HepG2 (cell line): ENCODE results near the gene GDAP2. TPM values are rescaled to one million over a fixed set of nuclear protein-coding genes. Genes with fewer than 3 reads are reported as not detected.

Experiments used
- ATAC-seq: fragments of 200-7000 bp; cut with Tn5 transposase; 3 replicates; pipeline ENCODE4 v1.9.1; 2020; ENCODE audit warnings: mild to moderate bottlenecking, moderate library complexity
- BruUV-seq: library from RNA; stranded (reverse); fragments of 400-500 nt; replicated peaks from 2 replicates; lab custom pipeline; 2021; lab: Mats Ljungman, UMichigan
- CTCF ChIA-PET: fragments of 300-600 bp; formaldehyde crosslinking; extraction: SDS; loops from one replicate; lab custom pipeline; 2021; ENCODE audit warnings: low total read pairs, inconsistent platforms, low intra/inter-chr PET ratio; lab: Yijun Ruan, JAX
- POLR2A ChIA-PET: fragments of 350-600 bp; sonication (Branson Sonifier 250); formaldehyde crosslinking; loops from one replicate; lab custom pipeline; 2020; ENCODE audit warnings: antibody characterized with exemption, inconsistent platforms; lab: Yijun Ruan, JAX
- DNase-seq: peaks from one replicate; pipeline ENCODE4 v3.0.0-alpha.2; 2015; ENCODE audit warnings: low spot score
- FAIRE-seq: peaks from 3 replicates; lab custom pipeline; 2011; peaks lifted over from hg19 to GRCh38; lab: Jason Lieb, UNC
- H2AFZ ChIP-seq: one replicate; pipeline ENCODE4 v1.6.1; 2011; ENCODE audit warnings: low read length, inconsistent platforms
- H3K27ac ChIP-seq: fragments of 300-600 bp; 3 replicates; pipeline ENCODE4 v1.8.0; 2011; ENCODE audit warnings: mixed run types, mild to moderate bottlenecking, mixed read lengths, low read length, inconsistent platforms; ENCODE audit not compliant: insufficient read depth; ENCODE audit errors: extremely low read length
- H3K27me3 ChIP-seq, 2 experiments: fragments of 200-600 bp in 1 of 2; 2 replicates in 1 of 2; 3 replicates in 1 of 2; pipeline versions ENCODE4 v1.6.0 to v1.8.0; 2011; ENCODE audit warnings: low read length in 2 of 2, mild to moderate bottlenecking in 2 of 2, moderate library complexity in 2 of 2, inconsistent platforms in 1 of 2; ENCODE audit not compliant: insufficient read depth in 2 of 2, control insufficient read depth in 1 of 2
- H3K36me3 ChIP-seq, 2 experiments: fragments of 200-600 bp in 1 of 2; replicated peaks in 1 of 2; 2 replicates in 1 of 2; 3 replicates in 1 of 2; pipeline versions ENCODE4 v1.5.1 to v1.8.0; 2011; ENCODE audit warnings: low read length in 2 of 2, inconsistent platforms in 1 of 2; ENCODE audit not compliant: insufficient read depth in 2 of 2, control insufficient read depth in 1 of 2
- H3K4me1 ChIP-seq: 2 replicates; pipeline ENCODE4 v1.5.1; 2012; ENCODE audit warnings: low read length, inconsistent platforms; ENCODE audit not compliant: insufficient read depth
- H3K4me2 ChIP-seq: 2 replicates; pipeline ENCODE4 v1.6.0; 2011; ENCODE audit warnings: low read depth, low read length, inconsistent platforms
- H3K4me3 ChIP-seq, 3 experiments: fragments of 200-600 bp in 1 of 3; sonication (generic), shearing (Covaris generic) in 1 of 3; replicated peaks in 1 of 3; 2 replicates each; pipeline ENCODE4 v1.5.1; 2011 to 2016; ENCODE audit warnings: low read length in 3 of 3, inconsistent platforms in 2 of 3, low read depth in 2 of 3, mild to moderate bottlenecking in 2 of 3, control low read depth in 1 of 3, mixed read lengths in 1 of 3; ENCODE audit not compliant: insufficient read depth in 1 of 3
- H3K79me2 ChIP-seq: one replicate; pipeline ENCODE4 v1.6.1; 2011; ENCODE audit warnings: low read length, inconsistent platforms; ENCODE audit not compliant: insufficient read depth
- H3K9ac ChIP-seq: 2 replicates; pipeline ENCODE4 v1.6.0; 2011; ENCODE audit warnings: mild to moderate bottlenecking, low read depth, low read length, inconsistent platforms; ENCODE audit not compliant: insufficient read depth
- H3K9me3 ChIP-seq: 2 replicates; pipeline ENCODE4 v1.5.1; 2012; ENCODE audit warnings: mild to moderate bottlenecking, low read length
- H4K20me1 ChIP-seq: 2 replicates; pipeline ENCODE4 v1.6.0; 2011; ENCODE audit warnings: inconsistent platforms, mild to moderate bottlenecking, low read length, moderate library complexity; ENCODE audit not compliant: insufficient read depth
- DNMT1 ChIP-seq: sonication (generic); formaldehyde crosslinking; IDR thresholded peaks from 2 replicates; pipeline ENCODE4 v1.5.1; 2020; ENCODE audit warnings: mild to moderate bottlenecking, missing genetic modification reagents
- HMG20A ChIP-seq: IDR thresholded peaks from 2 replicates; pipeline ENCODE4 v1.6.1; 2016; ENCODE audit warnings: borderline replicate concordance
- JUND ChIP-seq: sonication (generic); formaldehyde crosslinking; IDR thresholded peaks from 2 replicates; pipeline ENCODE4 v1.8.0; 2022; ENCODE audit warnings: mild to moderate bottlenecking, missing genetic modification reagents
- KLF15 ChIP-seq: sonication (generic); formaldehyde crosslinking; IDR thresholded peaks from 2 replicates; pipeline ENCODE4 v1.8.1; 2023; ENCODE audit warnings: borderline replicate concordance, mild to moderate bottlenecking, inconsistent platforms, missing genetic modification reagents, mixed read lengths
- LCORL ChIP-seq, 2 experiments: fragments of 450-650 bp in 1 of 2; sonication (generic) in 1 of 2; formaldehyde crosslinking in 1 of 2; IDR thresholded peaks; 2 replicates each; pipeline versions ENCODE4 v1.5.0 to v1.6.1; 2017 to 2020; ENCODE audit warnings: antibody characterized with exemption in 1 of 2, missing genetic modification reagents in 1 of 2
- MED8 ChIP-seq: sonication (generic); formaldehyde crosslinking; IDR thresholded peaks from 2 replicates; pipeline ENCODE4 v1.8.1; 2023; ENCODE audit warnings: mild to moderate bottlenecking, missing genetic modification reagents; ENCODE audit not compliant: insufficient replicate concordance
- PITX1 ChIP-seq: sonication (generic); formaldehyde crosslinking; IDR thresholded peaks from 2 replicates; pipeline ENCODE4 v1.5.1; 2020; ENCODE audit warnings: mild to moderate bottlenecking, missing genetic modification reagents
- POLR2AphosphoS5 ChIP-seq: IDR thresholded peaks from 2 replicates; pipeline ENCODE4 v1.6.1; 2012; ENCODE audit warnings: low read depth, low read length
- RBAK ChIP-seq: sonication (generic); formaldehyde crosslinking; IDR thresholded peaks from 2 replicates; pipeline ENCODE4 v1.5.1; 2020; ENCODE audit warnings: mild to moderate bottlenecking, missing genetic modification reagents
- TCF12 ChIP-seq, 2 experiments: fragments of 450-650 bp in 1 of 2; sonication (generic) in 1 of 2; formaldehyde crosslinking in 1 of 2; IDR thresholded peaks; 2 replicates each; pipeline versions ENCODE4 v1.6.1 to v1.8.0; 2017 to 2022; ENCODE audit warnings: antibody characterized with exemption in 1 of 2, mild to moderate bottlenecking in 1 of 2, missing genetic modification reagents in 1 of 2, moderate library complexity in 1 of 2
- ZFP1 ChIP-seq: IDR thresholded peaks from 2 replicates; pipeline ENCODE4 v1.6.1; 2016
- ZFP41 ChIP-seq: sonication (generic); formaldehyde crosslinking; IDR thresholded peaks from 2 replicates; pipeline ENCODE4 v1.4.0; 2020; ENCODE audit warnings: mild to moderate bottlenecking, missing genetic modification reagents, borderline replicate concordance
- ZNF10 ChIP-seq: sonication (generic); formaldehyde crosslinking; IDR thresholded peaks from 2 replicates; pipeline ENCODE4 v1.4.0; 2020; ENCODE audit warnings: mild to moderate bottlenecking, low read depth, missing genetic modification reagents, borderline replicate concordance
- ZNF124 ChIP-seq: sonication (generic); formaldehyde crosslinking; IDR thresholded peaks from 2 replicates; pipeline ENCODE4 v1.4.0; 2020; ENCODE audit warnings: missing genetic modification reagents
- ZNF253 ChIP-seq: sonication (generic); formaldehyde crosslinking; IDR thresholded peaks from 2 replicates; pipeline ENCODE4 v1.8.0; 2022; ENCODE audit warnings: mild to moderate bottlenecking, missing genetic modification reagents, borderline replicate concordance
- ZNF615 ChIP-seq: sonication (generic); formaldehyde crosslinking; IDR thresholded peaks from 2 replicates; pipeline ENCODE4 v1.5.0; 2020; ENCODE audit warnings: mild to moderate bottlenecking, missing genetic modification reagents, borderline replicate concordance
- ZNF709 ChIP-seq: sonication (generic); formaldehyde crosslinking; IDR thresholded peaks from 2 replicates; pipeline ENCODE4 v1.5.0; 2020; ENCODE audit warnings: mild to moderate bottlenecking, missing genetic modification reagents
- ZNF747 ChIP-seq: sonication (generic); formaldehyde crosslinking; IDR thresholded peaks from 2 replicates; pipeline ENCODE4 v1.8.1; 2023; ENCODE audit warnings: missing genetic modification reagents, mild to moderate bottlenecking, borderline replicate concordance
- ZNF790 ChIP-seq: sonication (generic); formaldehyde crosslinking; IDR thresholded peaks from 2 replicates; pipeline ENCODE4 v1.8.0; 2022; ENCODE audit warnings: missing genetic modification reagents, mild to moderate bottlenecking, borderline replicate concordance
- WGBS: methylation state at CpG from one replicate; pipeline ENCODE4 v1.1.6; 2017; ENCODE audit warnings: low lambda C conversion rate; 5-methylcytosine and 5-hydroxymethylcytosine counted together
- in situ Hi-C: cut with HindIII; loops from 2 replicates; pipeline ENCODE4 v1.10.0; 2017; ENCODE audit warnings: low pct_unique_long_range_greater_than_20kb; ENCODE audit not compliant: extremely low pct_ligation_motif_present
- intact Hi-C: fragments of 100-400 bp; cut with micrococcal nuclease; formaldehyde crosslinking; loops from one replicate; pipeline ENCODE4 v1.10.0; 2022; ENCODE audit not compliant: unreplicated experiment
- polyA plus RNA-seq, 8 experiments: library from polyadenylated mRNA; depleted of rRNA in 3 of 8; stranded (reverse) in 7 of 8; unstranded in 1 of 8; fragments of >200 nt; fragmentation: Illumina TruSeq in 4 of 8; extraction: Trizol in 4 of 8; gene quantifications; 2 replicates each; pipeline versions ENCODE4 v1.2.1 to v1.2.3, GENCODE V29; 2011 to 2016; ENCODE audit warnings: low read depth in 4 of 8, missing spikeins in 1 of 8, mixed read lengths in 1 of 8; ENCODE audit not compliant: insufficient read depth in 1 of 8
- total RNA-seq, 5 experiments: library from RNA; depleted of rRNA; stranded (reverse); fragments of >200 nt; fragmentation: Illumina TruSeq; extraction: Trizol; gene quantifications; 2 replicates each; pipeline ENCODE4 v1.2.3, GENCODE V29; 2016; ENCODE audit warnings: low read depth in 1 of 5
- TF ChIP-seq, protein P1 (sequence below): sonication (generic); formaldehyde crosslinking; IDR thresholded peaks from 2 replicates; pipeline ENCODE4 v1.9.0; 2021; ENCODE audit warnings: missing genetic modification reagents, borderline replicate concordance
- TF ChIP-seq, protein P2 (sequence below): sonication (generic); formaldehyde crosslinking; IDR thresholded peaks from 2 replicates; pipeline ENCODE4 v1.8.1; 2022; ENCODE audit warnings: mild to moderate bottlenecking, missing genetic modification reagents

Gene GDAP2
- total and polyA plus RNA-seq, 2 of the 13 experiments (the other 11 are each of a cell fraction or from before 2014, with no cell fraction given) = 11.4 to 23.2 TPM

DNA sequence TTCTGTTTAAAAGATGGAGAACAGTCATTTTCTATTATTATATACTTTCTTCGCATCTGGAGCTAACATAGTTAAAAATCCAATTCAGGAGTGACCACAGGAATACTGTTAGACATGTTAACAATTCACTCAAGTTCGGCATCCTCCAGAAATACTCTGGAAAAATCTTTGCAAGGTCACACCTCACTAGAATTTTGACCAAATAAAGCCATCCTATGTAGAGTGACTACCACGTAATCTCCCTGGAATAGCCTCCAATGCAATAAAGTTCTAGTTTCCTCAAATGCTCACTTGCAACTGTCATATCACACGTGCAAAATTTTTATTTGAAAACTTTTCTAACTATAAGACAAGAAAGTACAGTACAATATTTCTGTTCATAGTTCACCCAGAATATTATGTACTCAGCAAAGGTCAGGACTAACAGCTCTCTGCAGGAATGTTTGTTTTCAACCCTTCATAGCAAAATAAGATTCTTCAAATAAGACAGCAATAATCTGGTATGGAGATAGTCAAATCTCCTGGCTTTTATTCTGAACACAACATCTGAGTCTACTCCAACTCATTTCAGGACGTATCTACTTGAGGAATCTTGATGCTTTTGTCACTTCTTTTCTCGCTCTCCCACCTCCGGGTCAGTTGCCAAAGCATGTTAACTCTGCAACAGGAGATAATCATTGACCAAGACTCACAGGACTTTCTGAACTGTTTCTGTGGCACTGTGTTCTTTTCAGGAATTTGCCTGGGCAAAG, 82.6 kb downstream of the GDAP2 start:
- 6% methylated on average over 7 of the region's 7 CpGs for WGBS
- peak overlapping the region; percentile 74 for H3K27ac ChIP-seq
- peaks cover 41% of the 10 kb centered on the region for H3K4me1 ChIP-seq
- BruUV-seq = no TSS peak
- H3K4me3 ChIP-seq = peak overlapping the region; percentile 26 to 42 (median 41); a peak in 5 of 6 replicates
- peak; percentile 78 for FAIRE-seq
- peak overlapping the region; percentile 87 for H2AFZ ChIP-seq
- no peaks in the 10 kb centered on the region for H3K79me2 ChIP-seq
- no peaks in the 10 kb centered on the region for H3K27me3 ChIP-seq
- H3K36me3 ChIP-seq = no peaks in the 10 kb centered on the region
- POLR2A ChIA-PET = interaction anchor here (0.7 to 1.0 kb wide), 2 partner anchors 23 to 25 kb away, joined by 3 to 4 read pairs; no protein-coding TSS in a partner anchor
- in situ Hi-C loops (no loop called here), intact Hi-C loops (no loop called here)
- CTCF ChIA-PET = no interaction called here
- peaks cover 14% of the 10 kb centered on the region for H3K9me3 ChIP-seq
- H4K20me1 ChIP-seq = no peaks in the 10 kb centered on the region
- H3K4me2 ChIP-seq = peak overlapping the region; percentile 64
- H3K9ac ChIP-seq = peak overlapping the region; percentile 29; the same call in 1 of the 2 replicates
- DNase-seq = peak; percentile 72
- peak; percentile 93 for ATAC-seq
- TF ChIP-seq ZNF253 (CRISPR knock-in tag) (no peak), RBAK (CRISPR knock-in tag) (no peak), PITX1 (peak; percentile 39; the same call in 1 of the 2 replicates), POLR2AphosphoS5 (no peak), ZFP1 (CRISPR knock-in tag) (0 out of 2 replicates have a peak, but pooled peaks have one; percentile 22), ZNF747 (CRISPR knock-in tag) (no peak), ZNF790 (CRISPR knock-in tag) (peak; percentile 81), ZFP41 (CRISPR knock-in tag) (no peak), ZNF709 (CRISPR knock-in tag) (no peak), KLF15 (CRISPR knock-in tag) (no peak), TCF12 (IDR thresholded peaks at IDR 0.05) (no peak), TCF12 (CRISPR knock-in tag; IDR thresholded peaks at IDR 0.05) (no peak), LCORL (IDR thresholded peaks at IDR 0.05) (no peak), LCORL (CRISPR knock-in tag; IDR thresholded peaks at IDR 0.05) (0 out of 2 replicates have a peak, but pooled peaks have one; percentile 37), ZNF615 (CRISPR knock-in tag) (no peak), DNMT1 (no peak), JUND (CRISPR knock-in tag) (no peak), MED8 (CRISPR knock-in tag) (no peak), ZNF10 (CRISPR knock-in tag) (no peak), HMG20A (CRISPR knock-in tag) (peak; percentile 57; the same call in 1 of the 2 replicates), ZNF124 (no peak)
- TF ChIP-seq, protein P1, sequence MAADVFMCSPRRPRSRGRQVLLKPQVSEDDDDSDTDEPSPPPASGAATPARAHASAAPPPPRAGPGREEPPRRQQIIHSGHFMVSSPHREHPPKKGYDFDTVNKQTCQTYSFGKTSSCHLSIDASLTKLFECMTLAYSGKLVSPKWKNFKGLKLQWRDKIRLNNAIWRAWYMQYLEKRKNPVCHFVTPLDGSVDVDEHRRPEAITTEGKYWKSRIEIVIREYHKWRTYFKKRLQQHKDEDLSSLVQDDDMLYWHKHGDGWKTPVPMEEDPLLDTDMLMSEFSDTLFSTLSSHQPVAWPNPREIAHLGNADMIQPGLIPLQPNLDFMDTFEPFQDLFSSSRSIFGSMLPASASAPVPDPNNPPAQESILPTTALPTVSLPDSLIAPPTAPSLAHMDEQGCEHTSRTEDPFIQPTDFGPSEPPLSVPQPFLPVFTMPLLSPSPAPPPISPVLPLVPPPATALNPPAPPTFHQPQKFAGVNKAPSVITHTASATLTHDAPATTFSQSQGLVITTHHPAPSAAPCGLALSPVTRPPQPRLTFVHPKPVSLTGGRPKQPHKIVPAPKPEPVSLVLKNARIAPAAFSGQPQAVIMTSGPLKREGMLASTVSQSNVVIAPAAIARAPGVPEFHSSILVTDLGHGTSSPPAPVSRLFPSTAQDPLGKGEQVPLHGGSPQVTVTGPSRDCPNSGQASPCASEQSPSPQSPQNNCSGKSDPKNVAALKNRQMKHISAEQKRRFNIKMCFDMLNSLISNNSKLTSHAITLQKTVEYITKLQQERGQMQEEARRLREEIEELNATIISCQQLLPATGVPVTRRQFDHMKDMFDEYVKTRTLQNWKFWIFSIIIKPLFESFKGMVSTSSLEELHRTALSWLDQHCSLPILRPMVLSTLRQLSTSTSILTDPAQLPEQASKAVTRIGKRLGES (CRISPR knock-in tag) = no peak
- TF ChIP-seq, protein P2, sequence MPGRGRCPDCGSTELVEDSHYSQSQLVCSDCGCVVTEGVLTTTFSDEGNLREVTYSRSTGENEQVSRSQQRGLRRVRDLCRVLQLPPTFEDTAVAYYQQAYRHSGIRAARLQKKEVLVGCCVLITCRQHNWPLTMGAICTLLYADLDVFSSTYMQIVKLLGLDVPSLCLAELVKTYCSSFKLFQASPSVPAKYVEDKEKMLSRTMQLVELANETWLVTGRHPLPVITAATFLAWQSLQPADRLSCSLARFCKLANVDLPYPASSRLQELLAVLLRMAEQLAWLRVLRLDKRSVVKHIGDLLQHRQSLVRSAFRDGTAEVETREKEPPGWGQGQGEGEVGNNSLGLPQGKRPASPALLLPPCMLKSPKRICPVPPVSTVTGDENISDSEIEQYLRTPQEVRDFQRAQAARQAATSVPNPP (CRISPR knock-in tag) = no peak
